DMS 273 treated with DMSO at 0.1 percent for 48 hours (cell line): ENCODE data around the gene PLEKHG7.
"Not testable (repeated sequence)": the region's sequence is repeated elsewhere in the genome, so short reads cannot be mapped to it uniquely, and the experiment has no call there.

Experiments
- DNase-seq: peaks from one replicate; lab custom pipeline; 2025; lab: John Stamatoyannopoulos, UW

PLEKHG7 gene

GRCh38 chr12:92753976-92754885, 51.4 kb downstream of the PLEKHG7 start:
- DNase-seq = no peak

GRCh38 chr12:92756898-92757596, 54.3 kb downstream of the PLEKHG7 start:
- DNase-seq = no peak

DNA sequence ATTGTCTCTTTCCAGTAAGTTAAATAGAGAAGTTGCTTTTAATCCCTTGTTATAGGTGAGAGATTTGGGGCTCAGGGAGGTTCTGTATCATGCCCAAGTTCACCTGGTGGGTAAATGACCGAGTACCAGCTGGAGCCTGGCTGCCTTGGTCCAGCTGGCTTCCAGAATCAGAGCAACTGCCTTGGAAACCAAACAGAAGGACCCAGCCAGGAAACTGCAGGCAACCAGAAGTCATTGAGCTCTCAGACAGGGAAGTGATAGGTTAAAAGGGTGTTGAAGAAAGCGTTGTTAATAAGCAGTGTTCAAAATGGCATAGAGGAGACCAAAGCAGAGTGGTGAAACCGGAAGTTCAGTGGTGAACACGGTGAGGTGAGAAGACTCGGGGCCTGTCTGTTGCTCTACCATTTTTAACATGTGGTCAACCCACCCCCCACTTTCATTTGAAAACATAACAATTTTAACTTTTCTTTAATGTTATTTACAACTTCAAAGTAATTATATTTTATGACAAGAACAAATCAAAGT, 54.9 kb downstream of the PLEKHG7 start:
- DNase-seq = no peak

GRCh38 chr12:92759634-92760268, 57.0 kb downstream of the PLEKHG7 start:
- no peak for DNase-seq

DNA sequence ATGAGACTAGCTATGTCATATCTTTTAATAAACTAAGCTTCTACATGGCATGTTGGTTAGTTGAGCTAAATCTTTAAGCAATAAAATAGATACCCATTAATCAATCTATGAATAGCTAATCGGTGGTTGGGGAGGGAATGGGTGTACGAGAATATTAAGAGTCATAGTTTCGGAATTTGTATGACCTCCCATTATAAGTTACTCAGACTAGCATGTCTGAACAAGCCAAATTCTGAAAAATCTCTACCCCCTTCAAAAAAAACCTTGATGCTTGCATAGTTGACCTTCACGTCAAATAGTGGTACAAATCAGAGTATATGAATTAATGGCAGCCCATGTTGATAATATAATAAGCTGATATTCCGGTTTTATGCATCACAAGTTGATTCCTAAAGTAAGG, 60.0 kb downstream of the PLEKHG7 start:
- no peak for DNase-seq

DNA sequence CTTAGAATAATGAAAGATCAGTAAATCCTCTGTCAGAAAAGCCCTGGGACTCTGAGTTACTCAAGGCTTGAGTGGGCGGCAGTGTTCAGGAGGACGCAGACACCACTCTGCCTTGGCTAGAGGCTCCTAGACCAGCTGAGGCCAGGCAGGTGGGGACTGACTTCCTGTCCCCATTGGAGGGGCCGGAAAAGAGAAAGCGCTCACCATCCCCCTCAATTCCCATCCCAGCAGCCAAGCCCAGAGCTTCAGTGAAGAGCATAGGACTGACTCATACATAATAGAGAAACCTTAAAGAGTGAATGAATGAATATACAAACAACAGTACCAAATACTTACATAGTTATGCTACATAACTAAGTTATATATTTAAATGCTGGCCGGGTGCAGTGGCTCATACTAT, 62.0 kb downstream of the PLEKHG7 start:
- DNase-seq = no peak

DNA sequence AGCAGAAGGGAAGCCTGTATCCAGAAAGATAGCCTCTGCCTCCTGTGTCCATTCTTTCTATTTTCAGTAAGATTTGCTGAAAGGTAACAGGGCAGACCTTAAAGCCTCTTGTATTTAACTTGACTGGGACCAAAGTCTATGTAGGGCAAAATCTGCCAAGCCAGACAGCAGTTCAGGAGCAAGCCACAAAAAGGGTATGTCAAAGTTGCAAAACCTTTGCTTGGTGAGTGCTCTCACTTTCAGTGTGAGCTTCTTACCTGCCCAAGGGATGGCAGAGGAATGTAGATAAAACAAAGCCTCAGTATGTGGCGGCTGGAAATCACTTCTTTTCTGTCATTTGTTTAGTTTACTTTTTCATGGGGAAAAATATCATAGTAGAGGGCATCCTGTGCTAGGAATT, 63.1 kb downstream of the PLEKHG7 start:
- no peak for DNase-seq

DNA sequence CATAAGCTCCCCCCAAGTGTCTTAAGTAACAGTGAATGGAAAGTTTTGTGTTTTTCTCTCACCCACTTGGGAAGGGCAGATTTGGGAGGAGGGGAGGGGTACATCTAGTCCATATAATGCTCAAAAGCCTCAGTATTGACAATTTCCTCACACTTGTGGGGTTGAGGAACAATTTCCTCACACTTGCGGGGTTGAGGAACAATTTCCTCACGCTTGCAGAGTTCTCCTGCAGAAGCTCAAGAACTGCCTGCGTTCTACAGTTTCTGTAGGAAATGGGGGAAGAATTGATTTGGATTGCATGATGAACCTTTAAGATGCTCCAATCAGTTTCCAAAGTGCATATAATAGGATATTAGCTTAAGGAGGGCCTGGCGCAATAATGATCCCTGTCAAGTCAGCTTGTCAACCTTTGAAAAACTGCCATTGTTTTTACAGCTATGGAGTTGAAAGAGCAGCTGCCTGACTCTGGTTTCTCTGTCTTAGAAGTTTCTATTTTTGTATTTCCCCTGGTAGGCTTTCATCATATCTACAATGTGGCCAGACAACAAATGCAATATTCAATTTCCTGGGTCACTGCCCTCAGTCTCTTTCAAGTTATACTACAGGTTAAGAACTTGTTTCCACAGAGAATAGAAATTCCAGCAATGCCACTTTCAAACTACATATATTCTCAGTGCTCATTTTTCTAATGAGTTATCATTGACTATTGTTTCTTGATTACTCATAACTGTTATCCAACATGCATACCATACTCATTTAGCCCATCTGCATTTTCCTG, 66.5 kb downstream of the PLEKHG7 start:
- no peak for DNase-seq

DNA sequence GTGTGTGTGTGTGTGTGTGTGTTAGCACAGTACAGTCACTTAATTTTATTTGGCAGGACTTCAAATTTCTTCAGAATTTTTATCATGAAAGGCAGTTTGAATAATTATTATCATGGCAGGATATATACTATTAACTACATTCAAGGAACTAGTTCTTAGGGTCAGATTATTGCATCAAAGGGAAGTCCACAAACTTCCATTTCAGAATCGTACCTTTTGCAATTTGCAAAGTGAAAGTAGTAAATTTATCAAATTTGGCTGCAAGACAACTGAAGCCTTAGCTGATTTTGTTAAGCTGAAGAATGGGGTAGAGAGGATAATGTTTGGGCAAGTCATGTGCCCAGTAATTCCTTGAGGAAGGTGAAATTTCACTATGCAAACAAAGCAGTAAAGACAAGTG, 68.2 kb downstream of the PLEKHG7 start:
- no peak for DNase-seq

DNA sequence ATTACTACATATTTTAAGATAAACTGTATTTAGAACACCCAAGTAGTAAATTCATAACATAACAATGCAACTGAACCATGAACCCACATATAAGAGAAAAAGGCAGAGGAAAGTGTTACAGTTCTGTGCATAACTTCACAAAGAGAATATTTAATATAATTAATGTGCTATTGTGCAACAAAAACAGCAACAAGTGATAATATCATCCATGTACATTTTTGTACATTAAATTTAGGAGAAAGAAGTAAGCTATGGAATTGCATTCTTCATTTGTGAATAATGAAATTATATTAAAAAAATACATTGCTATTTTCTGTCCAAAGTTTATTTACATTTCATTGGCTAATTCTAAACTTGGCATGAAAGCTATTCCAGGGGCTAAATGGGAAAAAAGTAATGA, 72.6 kb downstream of the PLEKHG7 start:
- no peak for DNase-seq

DNA sequence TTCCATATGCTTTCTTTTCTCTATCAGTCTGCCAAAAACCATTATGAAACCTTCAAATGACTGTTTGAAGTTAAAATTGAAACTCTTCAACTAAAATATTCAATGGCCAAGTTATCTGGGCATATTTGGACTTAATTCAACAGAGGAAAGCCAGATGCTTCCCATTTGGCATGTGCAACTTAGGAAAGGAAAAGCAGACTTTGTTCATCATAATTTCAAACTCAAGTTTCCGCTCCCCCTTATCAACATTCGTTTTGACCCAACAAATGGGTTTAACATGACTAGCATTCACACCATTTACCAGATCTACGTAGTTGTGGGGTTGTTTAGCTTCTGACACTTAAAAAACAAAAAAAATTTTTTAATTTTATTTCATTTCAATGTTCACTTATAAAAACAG, 75.7 kb downstream of the PLEKHG7 start:
- no peak for DNase-seq

GRCh38 chr12:92779902-92780301, 77.1 kb downstream of the PLEKHG7 start:
- DNase-seq = no peak

DNA sequence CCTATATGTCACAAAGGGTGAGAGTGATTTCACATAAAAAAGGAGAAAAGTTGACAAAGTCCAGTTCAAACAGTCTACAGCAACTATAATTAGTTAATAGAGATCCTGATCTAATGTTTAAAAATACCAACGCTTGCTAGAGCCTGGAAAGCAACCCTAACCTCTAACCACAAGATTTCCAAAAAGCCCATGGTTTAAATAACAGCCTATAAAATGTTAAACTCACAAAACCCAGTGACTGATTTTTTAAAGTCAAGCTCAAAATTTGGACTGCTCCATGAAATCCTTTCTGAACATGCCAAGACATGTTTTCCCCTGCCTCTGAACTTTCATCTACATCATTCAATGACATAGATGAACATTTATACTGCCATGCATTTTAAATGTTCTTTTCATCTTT, 81.6 kb downstream of the PLEKHG7 start:
- no peak for DNase-seq

DNA sequence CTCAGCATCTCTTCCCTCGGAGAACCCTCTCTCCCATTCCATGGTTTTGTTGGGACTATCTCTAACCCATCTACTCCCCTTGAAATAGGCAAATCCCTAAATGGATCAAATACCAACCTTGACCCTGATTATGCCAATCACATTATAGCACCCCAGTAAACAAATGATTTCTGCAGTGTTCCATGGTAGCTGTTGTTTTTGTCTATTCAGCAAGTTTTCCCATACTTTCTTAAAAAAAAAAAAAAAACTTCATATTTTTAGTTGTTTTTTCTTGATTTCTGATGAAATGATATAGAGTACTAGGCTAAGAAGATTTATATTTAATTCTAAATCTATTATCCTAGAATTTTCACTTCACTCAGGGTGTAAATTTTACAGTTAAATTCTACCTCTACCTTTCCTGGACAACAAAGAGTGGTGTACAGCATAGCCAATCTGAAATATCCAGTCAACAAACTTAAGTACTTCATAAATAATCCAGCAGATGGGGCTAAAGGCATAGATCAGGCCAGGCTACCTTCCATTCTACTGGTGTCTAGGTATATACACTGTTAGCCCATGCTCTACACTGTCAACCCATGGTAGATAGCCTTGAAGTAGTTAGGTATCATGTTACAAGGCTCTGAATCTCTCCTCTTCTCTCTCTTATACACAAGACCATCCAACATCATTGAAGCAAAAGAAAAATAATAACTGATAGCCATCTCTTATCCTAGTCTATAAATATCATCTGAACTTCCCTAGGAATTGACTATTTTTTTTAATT, 82.2 kb downstream of the PLEKHG7 start:
- DNase-seq = peak; percentile 53

GRCh38 chr12:92785563-92785950, 82.8 kb downstream of the PLEKHG7 start:
- no peak for DNase-seq

GRCh38 chr12:92786045-92786444, 83.3 kb downstream of the PLEKHG7 start:
- no peak for DNase-seq

DNA sequence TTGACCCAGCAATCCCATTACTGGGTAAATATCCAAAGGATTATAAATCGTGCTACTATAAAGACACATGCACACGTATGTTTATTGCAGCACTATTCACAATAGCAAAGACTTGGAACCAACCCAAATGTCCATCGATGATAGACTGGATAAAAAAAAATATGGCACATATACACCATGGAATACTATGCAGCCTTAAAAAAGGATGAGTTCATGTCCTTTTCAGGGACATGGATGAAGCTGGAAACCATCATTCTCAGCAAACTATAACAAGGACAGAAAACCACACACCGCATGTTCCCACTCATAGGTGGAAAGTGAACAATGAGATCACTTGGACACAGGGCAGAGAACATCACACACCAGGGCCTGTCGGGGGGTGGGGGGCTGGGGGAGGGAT, 91.6 kb downstream of the PLEKHG7 start:
- DNase-seq = not testable (repeated sequence)

DNA sequence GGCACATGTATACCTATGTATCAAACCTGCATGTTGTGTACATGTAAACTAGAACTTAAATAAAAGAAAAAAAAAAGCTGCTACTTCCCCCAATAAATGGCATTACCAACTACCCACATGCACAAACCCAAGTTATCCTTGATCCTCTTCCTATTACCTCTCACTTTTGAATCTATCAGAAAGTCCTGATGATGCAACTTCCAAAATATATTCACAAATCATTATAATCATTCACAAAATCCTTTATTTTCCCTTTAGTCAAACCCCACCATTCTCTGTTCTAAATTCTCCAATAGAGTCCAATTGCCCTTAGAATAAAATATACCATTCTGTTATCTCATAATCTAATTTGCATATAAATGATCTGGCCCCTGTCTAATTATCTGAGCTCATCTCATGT, 92.0 kb downstream of the PLEKHG7 start:
- DNase-seq = no peak

DNA sequence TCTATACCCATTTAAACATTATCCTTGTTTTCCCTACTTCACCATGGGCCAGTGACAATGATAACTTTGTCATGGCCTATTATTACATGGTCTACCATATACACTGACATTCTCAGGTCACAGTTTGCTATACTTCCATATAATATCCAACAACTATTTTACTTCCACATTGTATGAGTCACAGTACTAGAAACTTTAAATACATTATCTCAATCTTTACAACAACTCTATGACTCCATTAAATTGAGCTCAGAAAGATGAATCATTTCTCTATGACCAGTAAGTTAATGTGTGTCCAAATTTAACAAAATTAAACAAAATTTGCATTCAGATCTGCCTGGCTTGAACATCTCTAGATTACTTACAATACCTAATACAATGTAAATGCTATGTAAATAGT, 93.9 kb downstream of the PLEKHG7 start:
- DNase-seq = no peak

GRCh38 chr12:92802906-92803305, 100.1 kb downstream of the PLEKHG7 start:
- no peak for DNase-seq

- DNase-seq = no peak
Observed at GRCh38 chr12:92803903-92804302, 101.1 kb downstream of the PLEKHG7 start.
